Measurements from ENCODE around the gene NCKAP1. TPM values are rescaled to one million over a fixed set of nuclear protein-coding genes. Genes with fewer than 3 reads are reported as not detected.

Gene NCKAP1
- total RNA-seq, 1 experiment from 2014 or later = 112 TPM

GRCh38 chr2:183011743-183012142 lies 26.5 kb downstream of the NCKAP1 start:
- H3K23me2 ChIP-seq (ENCODE audit: insufficient read length, low read depth, low read length, poor library complexity, severe bottlenecking) = peaks cover 3% of the 10 kb centered on the region
- no peak overlapping the region for H3K4me2 ChIP-seq (ENCODE audit: insufficient read depth, insufficient read length, low read length)
- no peaks in the 10 kb centered on the region for H3K9me3 ChIP-seq (ENCODE audit: control insufficient read depth, low read depth, low read length)
- no peak overlapping the region for H4K91ac ChIP-seq (ENCODE audit: insufficient read length, low read depth, low read length)
- H2AFZ ChIP-seq (ENCODE audit: low read length) = no peak overlapping the region
- no peak overlapping the region for H2BK5ac ChIP-seq (ENCODE audit: insufficient read length, low read length)
- no peak overlapping the region for H3K18ac ChIP-seq (ENCODE audit: insufficient read length, low read depth, low read length)
- H4K8ac ChIP-seq (replicated peaks; ENCODE audit: insufficient read length, low read depth, low read length) = no peak overlapping the region
- no peak overlapping the region for H3K14ac ChIP-seq (ENCODE audit: insufficient read depth, low read length)
- H3K27ac Mint-ChIP-seq = peak overlapping the region in 1 of 3 experiments; percentile 55; a peak in 2 of 7 replicates
- TF ChIP-seq CTCF (conservative IDR thresholded peaks at IDR 0.05) = no peak
- H3K27me3 Mint-ChIP-seq (ENCODE audit: low read depth) = no peaks in the 10 kb centered on the region
- no peaks in the 10 kb centered on the region for H3K27me3 ChIP-seq (ENCODE audit: insufficient read depth, low read length)
- no peak overlapping the region for H3K4ac ChIP-seq (ENCODE audit: low read depth, low read length)
- H3K79me1 ChIP-seq (ENCODE audit: insufficient read depth, low read depth, low read length, poor library complexity, severe bottlenecking) = peaks cover 3% of the 10 kb centered on the region
- no peak overlapping the region for H2AK5ac ChIP-seq (ENCODE audit: insufficient read length, low read length)
- no peak overlapping the region for H3K27ac ChIP-seq (ENCODE audit: insufficient read length, low read depth, low read length)
- no peak for DNase-seq
- H2BK15ac ChIP-seq (ENCODE audit: low read depth, low read length) = no peak overlapping the region
- H3K4me3 Mint-ChIP-seq = no peak overlapping the region
- no peak overlapping the region for H2BK120ac ChIP-seq (ENCODE audit: low read depth, low read length, poor library complexity, severe bottlenecking)
- peaks cover 44 to 67% of the 10 kb centered on the region in 2 experiments for H3K4me1 Mint-ChIP-seq
- no peaks in the 10 kb centered on the region for H4K20me1 ChIP-seq (ENCODE audit: control insufficient read depth, insufficient read depth, insufficient read length)
- H3K9ac ChIP-seq (ENCODE audit: extremely low read depth, insufficient read length, low read length) = no peak overlapping the region
- H3K36me3 Mint-ChIP-seq (ENCODE audit: insufficient read depth in 1 of 3, low read depth in 3 of 3) = peaks cover 4 to 6% (median 5%) of the 10 kb centered on the region in 3 experiments
- H2BK20ac ChIP-seq (ENCODE audit: low read depth, low read length, poor library complexity, severe bottlenecking) = no peak overlapping the region
- no peak overlapping the region for H2BK12ac ChIP-seq (ENCODE audit: insufficient read length, low read depth, low read length)
- WGBS (ENCODE audit: extremely low coverage, insufficient read length, low lambda C conversion rate) = no CpG with 5 or more reads among the region's 2 CpGs
- H4K5ac ChIP-seq (ENCODE audit: insufficient read length, low read depth, low read length) = no peak overlapping the region
- peaks cover 11% of the 10 kb centered on the region; the same call in 1 of the 2 replicates for H3K4me1 ChIP-seq (ENCODE audit: insufficient read depth, low read length)
- H3T11ph ChIP-seq (ENCODE audit: low read length) = no peak overlapping the region
- H3K23ac ChIP-seq (ENCODE audit: insufficient read length, low read depth, low read length) = no peak overlapping the region
- peaks cover 23% of the 10 kb centered on the region; the same call in 1 of the 2 replicates for H3K79me2 ChIP-seq (ENCODE audit: insufficient read depth, low read length)
- H3K9me3 Mint-ChIP-seq = peaks cover 1 to 4% of the 10 kb centered on the region in 2 experiments; a peak in 3 of 5 replicates
- no peak overlapping the region for H3K56ac ChIP-seq (ENCODE audit: insufficient read length, low read depth, low read length)

Data from H9 (cell line).